Heart left ventricle (tissue), 13 donors: ENCODE data around the gene BTAF1.

Experiments
- CTCF ChIP-seq, 12 donors: fragments of 200-600 bp; sonication (generic) in 4 of 12; IDR thresholded peaks; one replicate each; pipeline versions ENCODE4 v1.5.0 to v1.8.0; 2018 to 2022; ENCODE audit warnings: antibody characterized with exemption in 12 of 12, mild to moderate bottlenecking in 5 of 12
- POLR2A ChIP-seq, 2 donors: fragments of 450-650 bp; IDR thresholded peaks; one replicate each; pipeline ENCODE4 v1.6.1; 2017; ENCODE audit warnings: antibody characterized with exemption in 2 of 2, mild to moderate bottlenecking in 2 of 2, moderate library complexity in 2 of 2
- donor health status: ischemic (EF 13 %, LVEDD 7.1; RV severe dilation, severe dysfunction).
- donor health status: DM: no; HTN: yes; CAD: no.
- donor health status: DM: no; HTN: no; CAD: no.
- donor health status: ischemic (EF 25% LVEDD 6.9; RV normal size, moderate dysfunction).
- donor health status: ischemic (EF 25% LVEDD 5.7; RV mildly dilated, moderate dysfunction).
- donor health status: ischemic (EF 35%, LVEDD 5.7; RV mildly dilated, moderate dysfunction).
- donor health status: nonischemic (EF 11% LVEDD 7.7; RV severe dilation, severe dysfunction).
- donor health status: DM: yes; HTN: yes; CAD: no.
- donor health status: PGD.
- donor health status: ischemic (EF 29% LVEDD 5.4; RV normal size, mild dysfunction).
- donor health status: nonischemic (EF 23%, LVEDD 6.1; RV moderate dilation, normal function).

DNA sequence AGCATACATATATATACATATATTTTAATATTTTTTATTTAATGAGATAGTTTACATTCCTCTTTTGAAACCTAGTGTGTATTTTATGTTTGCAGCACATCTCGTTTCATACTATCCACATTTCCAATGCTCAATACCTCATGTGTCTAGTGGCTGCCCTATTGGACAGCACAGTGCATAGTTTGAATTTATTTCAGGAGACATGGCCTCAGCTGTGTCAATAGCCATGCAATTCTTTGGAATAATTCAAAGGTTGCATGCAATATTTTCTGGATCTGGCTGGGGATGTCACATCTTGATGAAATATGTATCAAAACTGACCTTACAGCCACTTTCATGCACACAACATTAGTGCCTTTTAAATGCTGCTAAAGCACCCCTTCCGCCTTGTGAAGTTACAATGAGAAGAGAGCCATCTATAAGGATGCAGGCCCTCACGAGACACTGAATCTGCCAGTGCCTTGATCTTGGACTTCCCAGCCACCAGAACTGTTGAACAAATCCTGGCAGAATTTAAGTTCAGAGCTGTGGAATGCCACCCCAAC, 27.3 kb upstream of the BTAF1 start:
- TF ChIP-seq CTCF (IDR thresholded peaks at IDR 0.05) (no peak), POLR2A (IDR thresholded peaks at IDR 0.05) (no peak)
